Endothelial cell of coronary artery (primary cell): ENCODE data around the gene PDGFD. TPM values are rescaled to one million over a fixed set of nuclear protein-coding genes. Genes with fewer than 3 reads are reported as not detected.

Experiments
- total RNA-seq: library from RNA; depleted of rRNA; stranded (reverse); fragments of >200 nt; gene quantifications from 2 replicates; pipeline ENCODE4 v1.2.3, GENCODE V29; 2014

The PDGFD gene
- total RNA-seq, result 5.6 and 6.0 TPM in 2 replicates

DNA sequence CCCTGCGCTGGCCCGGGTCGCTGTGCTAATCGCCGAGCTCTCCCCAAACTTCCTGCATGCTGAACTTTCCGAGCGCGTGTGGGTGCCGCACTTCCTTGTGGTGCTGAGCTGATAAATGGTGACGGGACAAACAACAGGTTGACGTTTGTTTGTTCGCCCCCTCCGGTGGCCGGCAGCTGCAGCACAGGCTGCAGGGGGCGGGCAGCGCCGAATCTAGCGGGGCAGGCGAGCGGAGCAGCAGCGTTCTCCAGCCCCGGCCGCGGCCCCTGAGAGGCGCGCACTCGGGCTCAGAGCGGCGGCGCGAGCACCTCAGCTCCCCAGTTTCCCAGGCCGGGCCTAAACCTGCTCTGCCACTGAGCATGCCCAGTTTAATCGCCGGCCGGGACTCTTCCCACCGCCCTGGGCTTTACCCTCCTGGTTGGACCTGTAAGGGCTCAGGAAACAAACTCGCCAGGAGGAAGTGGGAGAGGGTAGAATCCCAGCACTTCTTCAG, at the start of gene PDGFD:
Gene PDGFD, minus strand, starts transcription at position 120 of the 493 bp plus-strand sequence.

DNA sequence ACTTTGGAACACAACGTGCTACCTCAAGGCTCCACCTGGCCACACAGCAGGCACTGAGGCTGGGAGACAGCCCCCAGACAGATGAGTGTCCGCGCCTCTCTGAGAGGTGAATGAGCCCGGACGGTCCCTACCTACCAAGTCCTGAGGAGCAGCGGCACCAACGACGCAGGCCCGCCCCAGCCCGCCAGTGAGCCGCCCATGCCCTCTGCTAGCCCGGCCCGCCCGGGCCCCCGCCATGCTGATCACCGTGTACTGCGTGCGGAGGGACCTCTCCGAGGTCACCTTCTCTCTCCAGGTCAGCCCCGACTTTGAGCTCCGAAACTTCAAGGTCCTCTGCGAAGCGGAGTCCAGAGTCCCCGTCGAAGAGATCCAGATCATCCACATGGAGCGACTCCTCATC, 127.4 kb downstream of the PDGFD start, which contains the start of gene DDI1:
Gene DDI1, plus strand, starts transcription at position 53 of the 400 bp plus-strand sequence. Its CDS starts 183 bp downstream, at position 236.

Other genes starting within 250 kb of the PDGFD start
- not detected in 2 replicates for gene DDI1, start 127.5 kb downstream of the PDGFD start, total RNA-seq